Stimulated activated CD8-positive, alpha-beta memory T cell treated with anti-CD3 and anti-CD28 coated beads, Interleukin-15, amount 100 ng/mL, for 48 hours (primary cell): ENCODE measurements around the gene CALB2.
"Not testable (repeated sequence)": the region's sequence is repeated elsewhere in the genome, so short reads cannot be mapped to it uniquely, and the experiment has no call there.

Experiments used
- DNase-seq, 2 donors: peaks; one replicate each; pipeline ENCODE4 v3.0.0-alpha.2; 2020; ENCODE audit warnings: low read depth in 2 of 2

CALB2 gene

DNA sequence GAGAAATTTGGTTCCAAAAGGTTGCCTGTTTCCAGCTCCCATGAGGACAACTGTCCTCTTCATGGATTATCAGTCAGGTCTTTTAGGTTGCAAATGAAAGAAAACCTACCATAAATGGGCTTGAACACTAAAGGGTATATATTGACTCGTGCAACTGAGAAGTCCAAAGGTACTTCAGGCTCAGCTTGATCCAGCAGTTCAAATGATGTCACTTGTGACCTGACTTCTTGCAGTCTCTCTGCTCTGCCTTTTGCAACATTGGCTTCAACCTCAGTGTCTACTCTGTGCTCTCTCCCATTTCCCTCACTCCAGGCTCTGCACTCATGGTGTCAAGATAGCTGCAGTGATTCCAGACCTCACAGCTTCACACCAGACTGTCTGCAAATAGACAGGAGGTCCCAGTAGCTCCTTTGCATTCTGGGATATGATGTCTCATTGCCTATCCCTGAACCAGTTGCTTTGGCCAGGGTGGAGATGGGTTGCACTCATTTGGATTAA, 5.5 kb upstream of the CALB2 start:
- no peak for DNase-seq

DNA sequence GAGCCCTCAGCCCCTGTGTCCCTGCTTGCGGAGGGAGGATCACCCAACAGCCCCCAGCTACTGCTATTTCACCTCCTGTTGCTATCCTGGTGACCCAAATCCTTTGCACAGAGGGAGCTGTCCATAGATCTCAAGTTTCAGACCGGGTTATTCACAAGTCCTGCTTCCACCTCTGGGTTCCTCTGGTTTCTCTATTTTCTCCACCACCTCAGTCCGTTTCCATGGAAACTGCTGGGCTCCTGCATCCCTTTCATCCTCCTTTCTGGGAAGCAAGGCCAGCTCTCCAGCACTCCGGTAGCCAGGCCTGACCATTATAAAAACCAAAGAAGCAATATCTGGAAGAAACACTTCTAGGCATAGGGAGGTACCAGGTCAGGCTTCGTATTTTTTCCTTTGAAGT, 4.8 kb upstream of the CALB2 start:
- DNase-seq = no peak

DNA sequence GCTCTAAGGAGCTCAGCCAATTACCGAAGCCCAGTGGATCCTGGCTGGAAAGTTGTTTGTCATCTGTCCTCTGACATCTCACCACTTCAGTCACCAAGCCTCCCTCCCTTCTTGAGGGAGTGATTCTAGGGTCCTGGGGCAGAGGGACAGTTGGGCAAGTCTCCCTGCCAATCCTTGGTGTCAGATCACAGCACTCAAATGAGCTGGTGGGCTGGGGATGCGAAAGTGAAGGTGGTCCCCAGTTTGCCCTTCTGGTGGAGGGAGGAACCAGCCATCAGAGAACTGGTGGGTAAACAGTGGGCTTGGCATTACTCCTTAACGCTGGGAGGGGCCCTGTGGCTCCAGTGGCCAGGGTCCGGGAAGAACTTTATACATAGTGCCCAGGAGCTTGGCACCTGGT, 4.4 kb upstream of the CALB2 start:
- DNase-seq = no peak

DNA sequence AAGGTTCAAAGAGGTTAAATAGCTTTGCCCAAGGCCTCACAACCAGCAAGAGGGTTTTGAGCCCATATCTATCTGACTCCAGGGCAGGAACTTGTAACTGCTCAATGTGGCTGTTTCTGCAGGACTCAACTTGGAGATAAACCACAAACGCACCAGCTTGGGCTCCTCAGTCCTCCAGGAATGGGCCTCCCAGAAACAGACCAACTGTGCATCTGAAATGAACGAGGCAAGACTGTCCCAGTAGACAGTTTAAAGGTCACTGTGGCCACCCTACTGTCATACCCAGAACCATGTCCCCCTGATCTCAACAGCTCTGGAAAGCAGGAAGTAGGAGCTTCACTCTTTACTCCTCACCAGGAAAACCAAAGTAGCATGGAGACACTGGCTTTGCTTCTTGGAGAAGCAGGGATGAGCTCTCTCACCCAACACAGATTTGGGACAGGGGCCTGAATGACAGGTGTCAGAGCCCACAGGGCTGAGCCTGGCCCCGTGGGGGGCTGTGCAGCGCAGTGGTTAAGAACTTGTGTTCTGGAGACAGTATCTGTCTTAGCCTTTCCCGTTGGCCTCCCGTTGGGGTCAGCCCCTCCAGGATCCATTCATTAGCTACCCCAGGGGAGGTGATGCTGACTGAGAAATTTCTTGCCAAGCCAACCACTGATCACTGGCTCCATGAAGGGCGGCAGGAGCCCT, 2.3 kb upstream of the CALB2 start:
- no peak for DNase-seq

DNA sequence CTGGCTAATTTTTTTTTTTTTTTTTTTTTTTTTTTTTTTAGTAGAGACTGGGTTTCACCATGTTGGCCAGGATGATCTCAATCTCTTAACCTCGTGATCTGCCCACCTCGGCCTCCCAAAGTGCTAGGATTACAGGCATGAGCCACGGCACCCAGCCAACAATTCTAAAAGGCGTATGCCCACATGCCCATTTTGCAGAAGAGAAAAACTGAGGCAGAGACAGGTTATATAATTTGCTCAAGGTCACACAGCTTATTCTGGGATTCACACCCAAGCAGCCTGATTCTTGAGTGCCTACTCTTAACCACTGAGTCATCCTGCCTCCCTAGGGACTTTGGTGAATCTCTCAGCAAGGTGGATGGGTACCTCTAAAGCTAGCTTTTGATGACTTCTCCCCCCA, 1.6 kb upstream of the CALB2 start:
- DNase-seq = not testable (repeated sequence)

DNA sequence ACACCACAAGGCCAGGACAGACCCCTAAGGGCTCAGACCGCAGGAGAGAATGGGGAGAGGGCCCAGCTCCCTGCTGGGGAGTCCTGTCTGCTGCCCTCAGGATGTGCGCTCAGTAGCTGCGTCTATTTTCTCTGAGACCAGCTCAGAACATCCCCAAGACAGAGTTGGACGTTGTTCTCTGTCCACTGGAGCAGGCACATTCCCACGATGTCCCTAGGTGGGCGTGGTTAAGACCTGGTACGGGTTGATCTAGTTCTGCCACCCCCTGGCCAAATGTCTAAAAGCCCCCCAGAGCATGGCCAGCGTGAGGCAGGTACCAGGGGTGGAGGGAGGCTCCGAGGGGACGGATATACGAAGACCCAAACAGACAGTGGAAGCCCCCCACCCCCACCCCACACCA, 842 bp upstream of the CALB2 start:
- no peak for DNase-seq

DNA sequence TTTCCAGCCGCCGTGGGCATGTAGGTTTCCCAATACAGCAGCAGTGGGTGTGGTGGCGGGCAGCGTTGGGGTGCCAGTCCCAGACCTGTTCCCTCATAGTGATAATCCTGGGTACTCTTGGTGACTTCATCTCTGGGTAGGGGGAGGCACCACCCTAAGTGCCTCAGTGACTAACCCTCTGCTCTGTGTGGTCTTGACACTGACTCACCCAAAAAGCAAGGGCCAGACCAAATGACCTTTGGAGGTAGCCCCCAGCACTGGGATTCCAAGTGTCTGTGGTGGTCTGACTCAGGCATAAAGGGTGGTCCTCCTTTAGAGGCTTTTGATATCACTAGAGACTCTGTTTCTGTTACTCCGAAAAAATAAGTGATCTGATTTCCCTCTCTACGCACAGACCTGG, 908 bp downstream of the CALB2 start:
- no peak for DNase-seq

DNA sequence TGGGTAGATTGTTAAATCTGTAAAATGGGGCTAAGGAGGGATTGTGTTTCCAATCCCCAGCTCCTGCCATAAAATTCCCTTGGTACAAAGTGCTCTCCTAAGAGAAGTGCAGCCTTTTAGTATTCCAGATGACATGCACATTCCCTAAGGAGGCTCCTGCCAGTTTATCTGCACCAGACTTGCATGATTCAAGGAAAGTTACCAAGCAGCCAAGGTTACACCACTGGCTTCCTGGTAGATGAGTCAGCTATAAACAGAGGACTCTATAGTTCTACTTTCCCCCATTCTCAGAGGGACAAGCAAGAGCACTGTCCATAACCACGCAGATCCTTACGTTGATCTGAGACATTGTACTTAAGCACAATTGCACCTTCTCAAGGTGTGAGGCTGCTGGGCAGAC, 1.9 kb downstream of the CALB2 start:
- DNase-seq = no peak

DNA sequence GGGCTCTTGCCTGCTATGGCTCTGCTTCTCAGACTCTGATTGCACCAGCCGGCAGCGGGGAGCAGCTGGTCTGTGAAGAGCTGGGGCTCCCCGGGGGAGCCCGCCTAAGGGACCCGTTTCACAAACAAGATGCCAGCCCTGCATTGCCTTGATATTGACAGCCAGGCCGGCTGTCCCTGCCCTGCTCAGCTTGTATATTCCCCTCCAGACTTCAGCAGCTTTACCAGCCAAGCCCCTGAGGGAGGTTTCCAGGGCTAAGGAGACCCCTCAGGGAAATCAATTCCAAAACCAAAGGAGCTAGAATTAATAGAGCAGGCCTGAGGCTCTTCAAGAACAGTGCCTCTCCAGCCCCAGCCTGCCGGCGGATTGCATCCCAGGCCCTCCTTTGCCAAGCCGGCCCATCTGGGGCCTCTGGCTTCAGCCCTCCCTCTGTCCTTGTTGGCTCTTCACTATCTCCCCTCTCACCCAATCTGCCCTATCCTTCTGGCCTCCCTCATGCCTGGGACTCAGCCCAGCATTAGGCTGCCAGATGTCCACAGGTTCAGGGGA, 5.7 kb downstream of the CALB2 start:
- no peak for DNase-seq

DNA sequence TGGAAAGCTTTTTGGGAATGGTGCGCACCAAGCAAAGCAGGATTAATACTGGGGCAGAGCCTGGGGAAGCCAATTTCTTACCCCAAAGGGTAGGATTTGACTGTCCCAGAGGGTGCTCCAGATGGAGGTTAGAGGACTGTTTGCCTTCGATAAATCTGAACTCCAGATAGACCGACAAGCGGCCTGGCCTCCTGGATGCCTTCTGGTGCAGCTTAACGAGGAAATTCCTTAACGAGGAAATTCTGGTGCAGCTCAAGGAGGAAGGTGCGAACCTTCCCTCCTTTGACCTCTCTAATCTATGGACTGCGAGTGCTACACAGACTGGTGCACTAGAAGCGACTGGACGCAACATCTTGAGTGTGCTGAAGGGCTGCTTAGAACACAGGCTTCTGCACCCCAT, 6.5 kb downstream of the CALB2 start:
- no peak for DNase-seq

DNA sequence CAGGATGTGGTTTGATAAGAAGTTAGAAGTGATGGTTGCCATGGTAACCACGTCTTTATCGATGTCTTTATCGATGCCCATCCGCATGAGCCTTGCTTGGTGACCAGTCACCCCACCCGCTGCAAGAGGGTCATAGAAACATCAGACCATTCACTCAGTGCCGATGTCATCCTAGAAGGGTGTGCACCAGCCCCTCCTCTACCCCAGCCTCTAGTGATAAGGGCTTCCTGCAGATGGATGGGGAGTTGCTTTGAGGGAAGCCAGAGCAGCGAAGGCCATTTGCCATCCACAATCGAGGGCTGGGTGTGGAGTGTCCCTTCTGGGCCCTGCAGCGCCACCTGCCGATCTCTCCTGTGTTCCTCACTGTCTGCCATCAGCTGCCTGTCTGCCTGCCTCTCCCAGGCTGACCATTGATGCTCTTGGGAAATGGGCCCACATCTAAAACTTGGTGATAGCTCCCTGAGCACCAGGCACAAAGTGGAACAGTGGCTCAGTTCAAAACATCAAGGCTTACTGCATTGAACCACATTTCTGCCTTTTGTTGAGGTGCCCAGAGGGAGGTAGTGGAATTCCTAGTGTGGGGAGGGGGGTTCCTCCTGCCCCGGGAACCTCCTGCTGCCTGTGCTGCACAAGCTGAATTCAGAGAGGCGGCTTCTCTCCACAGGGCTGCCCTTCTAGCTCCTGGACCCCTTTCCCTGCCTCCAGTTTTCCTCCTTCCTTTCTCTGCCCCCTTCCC, 8.9 kb downstream of the CALB2 start:
- peak; percentile 4 to 26 for DNase-seq

DNA sequence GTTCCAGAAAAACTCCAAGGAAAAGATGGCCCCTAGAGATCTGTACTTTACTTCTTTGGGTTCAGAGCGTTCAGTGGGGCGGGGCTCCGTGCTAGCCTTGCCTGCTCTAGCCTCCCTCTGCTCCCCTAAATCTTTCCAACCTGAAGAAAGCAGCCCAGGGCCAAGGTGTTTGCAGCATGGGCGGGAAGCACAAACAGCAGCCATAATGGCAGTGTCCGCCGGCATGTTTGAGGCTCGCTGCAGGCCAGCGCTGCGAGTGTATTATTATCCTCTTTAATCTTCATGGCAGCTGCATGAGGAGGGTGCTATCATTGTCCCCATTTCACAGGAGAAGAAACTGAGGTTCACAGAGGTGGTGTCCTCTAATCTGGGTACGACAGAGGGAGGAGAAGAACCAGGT, 10.4 kb downstream of the CALB2 start:
- DNase-seq = no peak

DNA sequence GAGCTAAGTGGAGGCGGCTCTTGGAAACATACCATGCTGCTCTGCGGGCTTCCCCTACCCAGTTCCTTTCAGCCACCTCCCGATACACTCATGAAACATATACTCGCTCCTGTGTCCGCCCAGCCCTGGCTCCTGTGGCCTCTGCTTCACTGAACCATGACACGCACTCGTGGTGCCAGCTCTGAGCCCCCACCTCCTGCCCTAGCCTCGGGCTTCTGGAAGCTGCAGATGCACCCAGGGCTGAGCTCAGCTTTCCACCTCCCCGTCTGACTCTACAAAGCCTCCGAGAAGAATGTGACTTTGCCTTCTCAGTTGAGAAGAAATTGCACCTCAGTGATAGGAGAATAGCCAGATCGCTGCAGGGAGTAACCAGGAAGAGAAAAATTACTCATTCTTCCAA, 11.0 kb downstream of the CALB2 start:
- DNase-seq = no peak

DNA sequence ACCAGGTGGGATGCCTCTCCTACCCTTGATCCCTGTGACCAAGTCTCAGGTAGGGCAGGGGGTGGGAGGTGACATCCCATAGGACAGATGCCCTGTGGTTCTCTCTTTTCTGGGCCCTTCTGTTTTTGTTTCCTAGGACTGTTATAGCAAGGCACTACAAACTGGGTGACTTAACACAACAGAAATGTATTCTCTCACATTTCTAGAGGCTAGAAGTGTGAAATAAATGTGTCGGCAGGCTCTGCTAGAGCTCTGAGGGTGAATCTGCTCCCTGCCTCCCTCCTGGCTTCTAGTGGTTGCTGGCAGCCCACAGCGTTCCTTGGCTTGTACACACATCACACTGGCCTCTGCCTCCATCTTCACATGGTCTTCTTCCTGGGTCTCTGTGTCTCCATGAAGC, 12.7 kb downstream of the CALB2 start:
- no peak for DNase-seq

DNA sequence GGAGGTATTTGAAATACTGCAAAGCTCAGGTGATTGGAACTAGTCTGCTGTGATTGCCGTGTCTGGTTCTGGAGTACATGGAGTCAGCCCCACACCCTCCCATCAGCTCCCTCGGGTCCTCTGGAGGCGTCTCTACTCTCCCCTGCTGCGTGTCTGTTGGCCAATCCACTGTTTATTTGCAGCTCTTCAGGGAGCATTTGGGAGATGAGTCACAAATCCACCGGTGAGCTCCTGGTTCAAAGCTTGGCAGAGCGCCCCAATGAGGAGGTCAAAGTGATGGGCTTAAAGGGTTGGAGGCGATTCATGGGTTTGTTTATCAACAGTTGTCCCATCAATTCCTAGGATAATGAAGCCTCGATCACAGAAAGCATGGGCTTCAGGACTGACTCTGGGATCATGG, 14.6 kb downstream of the CALB2 start:
- DNase-seq = no peak

DNA sequence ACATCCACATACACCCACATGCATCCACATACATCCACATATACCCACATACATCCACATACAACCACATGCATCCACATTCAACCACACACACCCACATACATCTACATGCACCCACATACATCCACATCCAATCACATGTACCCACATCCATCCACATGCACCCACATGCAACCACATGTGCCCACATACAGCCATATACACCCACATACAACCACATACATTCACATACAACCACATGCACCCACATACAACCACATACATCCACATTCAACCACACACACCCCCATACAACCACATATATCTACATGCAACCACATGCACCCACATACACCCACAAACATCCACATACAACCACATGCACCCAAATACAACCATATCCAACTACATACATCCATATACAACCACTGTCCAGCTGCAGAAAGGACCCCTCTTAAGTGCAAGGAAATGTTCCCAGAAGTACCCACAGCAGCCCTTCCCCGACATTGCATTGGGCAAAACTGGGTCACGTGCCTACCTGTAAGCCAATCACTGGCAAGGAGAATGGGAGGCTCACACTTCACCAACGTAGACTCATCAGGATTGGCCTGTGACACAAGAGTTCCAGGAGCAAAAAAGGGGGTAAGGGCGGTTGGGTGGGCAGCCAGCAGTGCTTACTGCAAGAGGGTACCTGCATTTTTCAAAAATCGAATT, 18.1 kb downstream of the CALB2 start:
- no peak for DNase-seq

DNA sequence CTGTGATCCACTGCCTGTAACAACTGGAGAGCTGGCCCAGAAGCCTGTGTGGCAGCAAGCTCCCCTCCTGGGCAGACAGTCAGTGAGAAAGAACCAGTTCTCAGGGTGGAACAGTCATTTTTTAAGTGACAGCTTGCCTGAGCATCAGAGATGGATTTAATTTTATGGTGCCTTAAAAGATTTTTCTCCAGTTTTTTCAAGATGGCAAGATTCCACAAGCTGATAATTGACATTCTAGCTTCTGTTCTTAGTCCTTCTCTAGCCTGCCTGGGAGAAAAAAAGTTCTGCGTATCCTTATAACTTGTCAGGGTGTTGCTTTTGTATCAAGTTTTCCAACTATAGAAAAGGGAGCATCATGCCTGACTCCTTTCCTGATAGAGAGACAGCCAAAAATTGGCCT, 21.2 kb downstream of the CALB2 start:
- no peak for DNase-seq

DNA sequence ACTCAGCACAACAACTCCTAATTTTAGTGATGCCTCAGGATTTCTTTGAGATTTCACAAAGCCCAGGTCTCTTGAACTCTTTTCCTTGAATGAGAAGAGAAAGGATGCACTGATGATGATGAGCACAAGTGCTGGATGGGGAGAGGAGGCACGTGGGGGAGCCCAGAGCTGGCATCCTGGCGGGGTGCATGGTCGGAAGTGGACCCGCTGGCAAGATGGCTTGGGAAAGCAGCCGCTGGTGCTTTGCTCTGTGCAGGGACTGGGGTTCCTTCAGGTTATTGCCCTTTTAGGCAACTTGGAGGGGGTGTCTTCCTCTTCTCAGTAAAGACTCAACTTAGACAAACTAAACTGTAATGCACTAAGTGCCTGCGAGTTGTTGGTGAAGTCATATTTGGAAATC, 22.3 kb downstream of the CALB2 start:
- DNase-seq = no peak

DNA sequence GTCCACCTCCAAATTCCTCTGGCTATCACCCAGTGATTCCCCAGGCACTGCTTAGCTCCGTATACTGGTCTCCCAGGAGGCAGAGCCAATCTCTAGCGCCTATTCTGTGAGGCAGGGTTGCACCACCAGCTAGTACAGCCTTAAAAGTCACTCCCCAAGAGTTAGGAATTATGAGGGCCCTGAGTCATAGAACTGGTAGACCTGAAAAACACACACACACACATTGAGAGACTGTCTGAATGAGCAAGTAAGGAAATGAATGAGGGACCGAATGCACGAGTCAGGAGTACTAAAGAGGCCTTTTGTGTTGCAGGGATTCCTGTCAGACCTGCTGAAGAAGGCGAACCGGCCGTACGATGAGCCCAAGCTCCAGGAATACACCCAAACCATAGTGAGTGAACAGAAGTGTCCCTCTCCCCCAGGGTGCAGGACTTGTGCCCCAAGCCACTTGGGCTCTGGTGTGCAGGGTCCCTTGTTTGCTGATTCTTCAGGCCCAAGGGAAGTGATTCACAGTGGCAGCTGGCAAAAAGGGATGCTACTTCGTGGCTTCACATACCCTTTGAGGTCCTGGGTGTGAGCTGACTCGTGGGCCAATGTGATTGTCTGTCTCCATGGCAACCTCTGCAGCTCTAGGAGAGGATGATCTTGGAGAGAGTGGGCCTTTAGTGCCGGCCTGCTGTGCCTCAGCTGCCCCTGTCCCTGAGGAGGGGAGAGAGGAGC, 24.7 kb downstream of the CALB2 start:
- peak; percentile 4 to 11 for DNase-seq

DNA sequence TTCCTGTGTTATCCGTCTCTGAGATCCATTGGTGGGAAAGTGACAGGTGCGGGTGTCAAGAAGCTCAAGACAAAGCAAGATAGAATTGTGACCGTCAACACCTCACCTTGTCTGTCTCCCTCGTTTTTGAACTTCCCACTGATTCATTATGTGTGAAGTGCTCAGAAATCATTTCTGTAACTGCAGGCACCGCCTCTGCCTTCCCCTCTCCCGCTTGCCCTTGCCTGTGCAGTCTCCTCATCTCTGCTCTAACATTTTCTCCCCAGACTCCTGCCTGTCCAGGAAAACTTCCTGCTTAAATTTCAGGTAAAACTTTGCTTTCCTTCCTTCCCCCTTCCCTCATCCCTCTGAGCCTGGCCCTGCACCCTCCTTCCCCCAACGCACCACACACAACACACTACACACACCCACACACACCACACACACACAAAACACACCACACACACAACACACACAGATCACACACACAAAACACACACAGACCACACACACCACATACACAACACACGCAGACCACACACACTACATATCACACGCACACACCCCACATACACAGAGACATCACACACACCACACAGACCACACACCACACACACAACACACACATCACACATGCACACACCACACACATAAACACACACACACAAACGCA, 25.7 kb downstream of the CALB2 start:
- no peak for DNase-seq
